Transverse colon (tissue), 4 donors: ENCODE data around the gene NLGN1. TPM values are rescaled to one million over a fixed set of nuclear protein-coding genes. Genes with fewer than 3 reads are reported as not detected.

Source experiments
- DNase-seq: peaks from one replicate; pipeline ENCODE4 v3.0.0-alpha.2; 2019
- H3K27ac ChIP-seq, 4 donors: fragments of 200-600 bp; sonication (generic); 2 replicates each; pipeline ENCODE4 v1.5.1; 2016 to 2018; ENCODE audit warnings: inconsistent platforms in 4 of 4
- H3K27me3 ChIP-seq: fragments of 200-600 bp; sonication (generic); 2 replicates; pipeline ENCODE4 v1.5.1; 2017; ENCODE audit warnings: inconsistent platforms
- H3K36me3 ChIP-seq, 4 donors: fragments of 200-600 bp; sonication (generic); 2 replicates each; pipeline ENCODE4 v1.5.1; 2017 to 2019; ENCODE audit warnings: inconsistent platforms in 4 of 4
- H3K4me1 ChIP-seq, 4 donors: fragments of 200-600 bp; sonication (generic); 2 replicates each; pipeline ENCODE4 v1.5.1; 2017 to 2020; ENCODE audit warnings: inconsistent platforms in 4 of 4
- H3K4me3 ChIP-seq, 4 donors: fragments of 200-600 bp; sonication (generic); 1 replicate in 1 of 4; 2 replicates in 3 of 4; pipeline versions ENCODE4 v1.5.1 to v1.6.1; 2017 to 2019; ENCODE audit warnings: inconsistent platforms in 4 of 4
- H3K9me3 ChIP-seq, 2 donors: fragments of 200-600 bp; sonication (generic); 2 replicates each; pipeline ENCODE4 v1.5.1; 2017 to 2019; ENCODE audit warnings: inconsistent platforms in 2 of 2
- CTCF ChIP-seq, 5 experiments: fragments of 200-600 bp in 3 of 5; fragments of 450-650 bp in 2 of 5; sonication (generic) in 3 of 5; IDR thresholded peaks; 1 replicate in 2 of 5; 2 replicates in 3 of 5; pipeline ENCODE4 v1.5.1; 2016 to 2017; ENCODE audit warnings: antibody characterized with exemption in 5 of 5, inconsistent platforms in 3 of 5, mild to moderate bottlenecking in 2 of 5, moderate library complexity in 1 of 5
- EP300 ChIP-seq: sonication (generic); formaldehyde crosslinking; IDR thresholded peaks from one replicate; pipeline ENCODE4 v1.6.1; 2017; ENCODE audit warnings: antibody characterized with exemption, low read depth
- POLR2A ChIP-seq: fragments of 450-650 bp; IDR thresholded peaks from one replicate; pipeline ENCODE4 v1.6.1; 2016; ENCODE audit warnings: antibody characterized with exemption, mild to moderate bottlenecking, moderate library complexity
- POLR2AphosphoS5 ChIP-seq, 3 donors: sonication (generic); formaldehyde crosslinking; IDR thresholded peaks; one replicate each; pipeline ENCODE4 v1.6.1; 2016; ENCODE audit warnings: antibody characterized with exemption in 3 of 3
- WGBS, 2 donors: methylation state at CpG; one replicate each; pipeline ENCODE4 v1.1.5; 2018; ENCODE audit warnings: low coverage in 1 of 2; 5-methylcytosine and 5-hydroxymethylcytosine counted together
- in situ Hi-C, 4 donors: fragments of 200-750 bp; cut with MboI; loops; one replicate each; pipeline versions ENCODE4 v1.15.0 to v1.15.1; 2017; ENCODE audit warnings: low sequenced_read_pairs in 3 of 4, low pct_ligation_motif_present in 1 of 4, low pct_unique_long_range_greater_than_20kb in 1 of 4
- intact Hi-C: fragments of 100-400 bp; cut with DNase I; formaldehyde crosslinking; loops from one replicate; pipeline ENCODE4 v1.15.1; 2023; ENCODE audit warnings: low total_unique reads
- total RNA-seq, 4 donors: library from RNA; depleted of rRNA; stranded (reverse); fragments of >200 nt; gene quantifications; one replicate each; pipeline ENCODE4 v1.1.0, GENCODE V29; 2016

Gene NLGN1
- total RNA-seq, 4 donors from 2014 or later, result 0.40 to 5.2 (median 1.9) TPM; not detected in 1

GRCh38 chr3:173796405-173796804 lies 398.9 kb downstream of the NLGN1 start:
- in situ Hi-C loops (no loop called here), intact Hi-C loops (no loop called here)
- DNase-seq, result no peak
- WGBS, 2 donors, result 53 to 78% methylated on average over 1 of the region's 1 CpG
- Histone ChIP-seq H3K4me1 (no peaks in the 10 kb centered on the region), H3K4me3 (no peak overlapping the region), H3K9me3 (no peaks in the 10 kb centered on the region), H3K36me3 (no peaks in the 10 kb centered on the region), H3K27ac (no peak overlapping the region), H3K27me3 (no peaks in the 10 kb centered on the region)
- TF ChIP-seq CTCF (IDR thresholded peaks at IDR 0.05), result no peak
- TF ChIP-seq EP300, result no peak
- no peak for TF ChIP-seq POLR2AphosphoS5 (IDR thresholded peaks at IDR 0.05)
- no peak for TF ChIP-seq POLR2A

GRCh38 chr3:173796890-173797289 lies 399.3 kb downstream of the NLGN1 start:
- no peak for TF ChIP-seq POLR2AphosphoS5 (IDR thresholded peaks at IDR 0.05)
- no peak for TF ChIP-seq EP300
- TF ChIP-seq POLR2A, result no peak
- TF ChIP-seq CTCF (IDR thresholded peaks at IDR 0.05), result no peak
- H3K36me3 ChIP-seq, result no peaks in the 10 kb centered on the region
- H3K4me1 ChIP-seq, result no peaks in the 10 kb centered on the region
- H3K4me3 ChIP-seq, result no peak overlapping the region
- intact Hi-C loops (no loop called here), in situ Hi-C loops (no loop called here)
- no peaks in the 10 kb centered on the region for H3K27me3 ChIP-seq
- no peak for DNase-seq
- no peak overlapping the region for H3K27ac ChIP-seq
- WGBS, 2 donors, result 46 to 51% methylated on average over 3 of the region's 3 CpGs
- no peaks in the 10 kb centered on the region for H3K9me3 ChIP-seq

- H3K9me3 ChIP-seq, result no peaks in the 10 kb centered on the region
- DNase-seq, result no peak
- H3K27me3 ChIP-seq, result no peaks in the 10 kb centered on the region
- no peaks in the 10 kb centered on the region for H3K4me1 ChIP-seq
- H3K27ac ChIP-seq, result no peak overlapping the region
- in situ Hi-C loops, result no loop called here
- whole genome bisulfite sequencing, 2 donors, result 66 to 76% methylated on average over 4 of the region's 4 CpGs
- no peak for TF ChIP-seq EP300
- TF ChIP-seq POLR2A, result no peak
- no peak for TF ChIP-seq POLR2AphosphoS5 (IDR thresholded peaks at IDR 0.05)
- no peak for TF ChIP-seq CTCF (IDR thresholded peaks at IDR 0.05)
- no peaks in the 10 kb centered on the region for H3K36me3 ChIP-seq
- intact Hi-C loops, result no loop called here
- H3K4me3 ChIP-seq, result no peak overlapping the region
Observed at GRCh38 chr3:173799060-173799816, 401.7 kb downstream of the NLGN1 start.

GRCh38 chr3:173800154-173800553 lies 402.6 kb downstream of the NLGN1 start:
- H3K36me3 ChIP-seq, result no peaks in the 10 kb centered on the region
- H3K4me3 ChIP-seq, result no peak overlapping the region
- H3K27ac ChIP-seq, result no peak overlapping the region
- no peak for DNase-seq
- in situ Hi-C loops (no loop called here), intact Hi-C loops (no loop called here)
- WGBS, 2 donors, result 72 to 79% methylated on average over 2 of the region's 2 CpGs
- no peaks in the 10 kb centered on the region for H3K9me3 ChIP-seq
- no peak for TF ChIP-seq POLR2A
- TF ChIP-seq CTCF (IDR thresholded peaks at IDR 0.05), result no peak
- no peak for TF ChIP-seq POLR2AphosphoS5 (IDR thresholded peaks at IDR 0.05)
- TF ChIP-seq EP300, result no peak
- H3K27me3 ChIP-seq, result no peaks in the 10 kb centered on the region
- H3K4me1 ChIP-seq, result no peaks in the 10 kb centered on the region
